Measurements from ENCODE around the gene SSH2. TPM values are rescaled to one million over a fixed set of nuclear protein-coding genes. Genes with fewer than 3 reads are reported as not detected.

Gene SSH2
- total RNA-seq, 1 donor from 2014 or later: 39.2 TPM

- no peaks in the 10 kb centered on the region for H3K27me3 Mint-ChIP-seq (ENCODE audit: low read depth)
These were observed 351.2 kb downstream of the SSH2 start for GRCh38 chr17:29578626-29579485.

GRCh38 chr17:29577385-29578211 lies 352.4 kb downstream of the SSH2 start:
- intact Hi-C loops (cut with micrococcal nuclease): no loop called here
- Mint-ChIP-seq H3K27ac (no peak overlapping the region), H3K4me3 (ENCODE audit: low read depth) (no peak overlapping the region), H3K9me3 (no peaks in the 10 kb centered on the region), H3K4me1 (ENCODE audit: low read depth) (peaks cover 8% of the 10 kb centered on the region), H3K27me3 (ENCODE audit: low read depth) (no peaks in the 10 kb centered on the region), H3K36me3 (ENCODE audit: low read depth) (peaks cover 52% of the 10 kb centered on the region)
- no peak for DNase-seq (ENCODE audit: low spot score)

More at GRCh38 chr17:29578626-29579485, 351.2 kb downstream of the SSH2 start:
- Mint-ChIP-seq H3K9me3 (no peaks in the 10 kb centered on the region), H3K36me3 (ENCODE audit: low read depth) (peaks cover 55% of the 10 kb centered on the region), H3K4me3 (ENCODE audit: low read depth) (no peak overlapping the region), H3K27ac (no peak overlapping the region), H3K4me1 (ENCODE audit: low read depth) (peaks cover 8% of the 10 kb centered on the region)
- DNase-seq (ENCODE audit: low spot score): no peak
- intact Hi-C loops (cut with micrococcal nuclease): no loop called here

DNA sequence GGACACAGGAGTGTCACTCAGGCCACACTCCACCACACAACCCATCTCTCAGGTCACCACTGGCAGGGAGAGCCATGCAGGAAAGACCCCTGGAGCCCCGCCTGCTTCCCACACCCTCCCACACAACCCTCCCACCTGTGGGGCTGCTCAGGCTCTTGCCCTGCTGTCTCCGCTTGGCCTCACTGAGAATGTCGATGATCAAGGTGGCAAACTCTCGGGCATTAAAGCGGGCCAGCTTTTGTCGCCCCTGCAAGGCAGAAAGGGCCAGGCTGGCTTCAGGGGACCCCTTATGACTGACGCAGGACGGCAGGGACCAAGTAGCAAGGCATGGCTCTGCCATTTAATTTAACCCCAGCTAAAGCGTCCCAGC lies 353.0 kb downstream of the SSH2 start:
- H3K4me3 Mint-ChIP-seq (ENCODE audit: low read depth): no peak overlapping the region
- peaks cover 48% of the 10 kb centered on the region for H3K36me3 Mint-ChIP-seq (ENCODE audit: low read depth)
- H3K27me3 Mint-ChIP-seq (ENCODE audit: low read depth): no peaks in the 10 kb centered on the region
- no peaks in the 10 kb centered on the region for H3K9me3 Mint-ChIP-seq
- no peak overlapping the region for H3K27ac Mint-ChIP-seq
- H3K4me1 Mint-ChIP-seq (ENCODE audit: low read depth): peaks cover 8% of the 10 kb centered on the region
- DNase-seq (ENCODE audit: low spot score): no peak
- intact Hi-C loops (cut with micrococcal nuclease): no loop called here

- Mint-ChIP-seq H3K36me3 (ENCODE audit: low read depth) (peaks cover 48% of the 10 kb centered on the region), H3K27ac (no peak overlapping the region), H3K4me3 (ENCODE audit: low read depth) (no peak overlapping the region), H3K27me3 (ENCODE audit: low read depth) (no peaks in the 10 kb centered on the region), H3K9me3 (no peaks in the 10 kb centered on the region), H3K4me1 (ENCODE audit: low read depth) (peaks cover 8% of the 10 kb centered on the region)
- intact Hi-C loops (cut with micrococcal nuclease): no loop called here
- no peak for DNase-seq (ENCODE audit: low spot score)
These were observed 353.6 kb downstream of the SSH2 start for GRCh38 chr17:29576214-29577000.

Other genes with a start within 250 kb of the SSH2 start
- 0.64 and 0.94 TPM in 2 replicates for gene EFCAB5, start 11.4 kb upstream of the SSH2 start, total RNA-seq
- gene NSRP1, start 186.6 kb upstream of the SSH2 start, total RNA-seq: 27.3 and 27.4 TPM in 2 replicates

Measured in activated T-helper 2 cell treated with anti-CD3 and anti-CD28 coated beads, Interferon-gamma antibody, Interleukin-2, Interleukin-4, amounts not matched to agents 10 μg/mL and 5 μg/mL and 100 μg/mL, durations not matched to agents 14 hours and 24 hours and 36 hours (primary cell).